Osteocyte (in vitro differentiated cells): ENCODE data around the gene NAGPA. TPM values are rescaled to one million over a fixed set of nuclear protein-coding genes. Genes with fewer than 3 reads are reported as not detected.
"Not testable (repeated sequence)": the region's sequence is repeated elsewhere in the genome, so short reads cannot be mapped to it uniquely, and the experiment has no call there.

Experiments used
- DNase-seq: peaks from one replicate; pipeline ENCODE4 v3.0.0; 2021; ENCODE audit warnings: mixed read lengths; ENCODE audit not compliant: unreplicated experiment; ENCODE audit errors: extremely low spot score
- H3K27ac Mint-ChIP-seq: one replicate; pipeline ENCODE4 v1.8.0; 2021; ENCODE audit warnings: mild to moderate bottlenecking, mixed read lengths; ENCODE audit not compliant: unreplicated experiment
- H3K27me3 Mint-ChIP-seq: one replicate; pipeline ENCODE4 v1.8.0; 2021; ENCODE audit warnings: mixed read lengths; ENCODE audit not compliant: unreplicated experiment
- H3K36me3 Mint-ChIP-seq: one replicate; pipeline ENCODE4 v1.8.0; 2021; ENCODE audit warnings: mixed read lengths; ENCODE audit not compliant: unreplicated experiment
- H3K4me1 Mint-ChIP-seq: one replicate; pipeline ENCODE4 v1.8.0; 2021; ENCODE audit warnings: mixed read lengths; ENCODE audit not compliant: unreplicated experiment
- H3K4me3 Mint-ChIP-seq: one replicate; pipeline ENCODE4 v1.8.0; 2021; ENCODE audit warnings: mild to moderate bottlenecking, moderate library complexity, mixed read lengths; ENCODE audit not compliant: unreplicated experiment
- H3K9me3 Mint-ChIP-seq: one replicate; pipeline ENCODE4 v1.8.0; 2021; ENCODE audit warnings: mixed read lengths; ENCODE audit not compliant: unreplicated experiment
- CTCF ChIP-seq: fragments of 200-600 bp; sonication (generic); IDR thresholded peaks from 2 replicates; pipeline ENCODE4 v1.5.0; 2021; ENCODE audit warnings: antibody characterized with exemption, mild to moderate bottlenecking, moderate library complexity
- long read RNA-seq: library from polyadenylated mRNA; unstranded; transcript quantifications from one replicate; pipeline ENCODE4 v2.0.0, GENCODE V29; 2021
- total RNA-seq: library from RNA; stranded (reverse); gene quantifications from 2 replicates; pipeline ENCODE4 v1.2.1, GENCODE V29; 2021

The NAGPA gene
- total RNA-seq: 16.8 and 19.9 TPM in 2 replicates
- long read RNA-seq, partial matches to known transcripts: 0 of 5 reads
- long read RNA-seq, other reads (novel, unspliced or antisense): 1 of 5 reads

- Mint-ChIP-seq H3K27ac (peak within 1 kb of the TSS; percentile 71), H3K4me1 (peaks cover 17% of the 10 kb centered on the region), H3K4me3 (peak within 1 kb of the TSS; percentile 83), H3K36me3 (peaks cover 3% of the 10 kb centered on the region), H3K27me3 (peaks cover 2% of the 10 kb centered on the region), H3K9me3 (no peaks in the 10 kb centered on the region)
- TF ChIP-seq CTCF: no peak
- DNase-seq: peak; percentile 93
Observed at GRCh38 chr16:5033256-5034166, at the start of gene NAGPA. NAGPA (minus strand) TSS chr16:5033935; CDS start chr16:5033914, 21 bp downstream.

GRCh38 chr16:5080996-5081395 is 47.3 kb upstream of the NAGPA start:
- not testable (repeated sequence) for H3K4me3 Mint-ChIP-seq, H3K9me3 Mint-ChIP-seq, DNase-seq, H3K27me3 Mint-ChIP-seq, H3K27ac Mint-ChIP-seq, H3K4me1 Mint-ChIP-seq
- H3K36me3 Mint-ChIP-seq: peaks cover 24% of the 10 kb centered on the region

DNA sequence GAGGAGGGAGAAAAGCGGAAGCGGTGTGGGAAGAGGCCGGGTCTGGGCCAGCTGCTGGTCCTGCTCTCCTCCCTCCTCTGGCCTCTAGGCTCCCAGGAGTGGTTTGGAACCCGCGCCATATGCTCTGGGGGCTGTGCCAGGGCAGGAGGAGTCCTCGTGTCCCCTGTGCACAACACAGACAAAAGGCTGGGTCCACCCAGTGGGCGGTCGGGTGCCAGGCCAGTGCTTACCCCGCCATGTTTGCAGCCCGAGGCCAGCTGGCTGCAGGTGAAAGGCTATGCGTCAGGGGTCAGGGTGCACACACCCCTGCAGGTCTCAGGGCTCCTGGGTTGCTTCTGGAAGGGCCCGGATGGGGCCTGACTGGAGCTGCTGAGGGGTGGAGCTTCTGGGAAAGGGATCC is 46.7 kb upstream of the NAGPA start:
- H3K4me3 Mint-ChIP-seq, H3K27ac Mint-ChIP-seq, H3K4me1 Mint-ChIP-seq, H3K27me3 Mint-ChIP-seq, DNase-seq, H3K9me3 Mint-ChIP-seq: not testable (repeated sequence)
- peaks cover 27% of the 10 kb centered on the region for H3K36me3 Mint-ChIP-seq

- no peak for DNase-seq
- H3K36me3 Mint-ChIP-seq: peaks cover 23% of the 10 kb centered on the region
- no peaks in the 10 kb centered on the region for H3K27me3 Mint-ChIP-seq
- H3K27ac Mint-ChIP-seq: no peak overlapping the region
- no peaks in the 10 kb centered on the region for H3K4me1 Mint-ChIP-seq
- no peaks in the 10 kb centered on the region for H3K9me3 Mint-ChIP-seq
- no peak for TF ChIP-seq CTCF
- H3K4me3 Mint-ChIP-seq: no peak overlapping the region
Observed at GRCh38 chr16:5078626-5079025, 44.9 kb upstream of the NAGPA start.

DNA sequence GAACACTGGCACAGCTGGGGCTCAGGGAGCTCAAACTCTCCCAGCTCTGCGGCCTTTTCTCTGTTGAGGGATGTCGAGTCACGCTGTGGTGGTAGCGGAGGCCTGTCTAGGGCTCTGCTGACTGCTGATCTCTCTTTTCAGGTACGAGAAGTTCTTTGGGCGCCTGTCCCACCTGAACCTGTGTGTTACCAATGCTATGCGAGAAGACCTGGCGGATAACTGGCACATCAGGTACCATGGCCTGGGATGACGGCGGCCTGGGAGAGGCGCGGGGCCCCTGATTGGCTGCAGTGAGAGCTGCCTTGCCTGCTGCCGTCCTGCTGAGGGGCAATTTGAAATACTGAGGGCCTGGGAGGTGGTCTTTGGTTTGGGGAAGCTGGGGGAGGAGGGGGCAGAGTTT is 43.6 kb upstream of the NAGPA start:
- no peak for DNase-seq
- Mint-ChIP-seq H3K4me1 (peaks cover 9% of the 10 kb centered on the region), H3K4me3 (no peak overlapping the region), H3K36me3 (peaks cover 23% of the 10 kb centered on the region), H3K9me3 (no peaks in the 10 kb centered on the region), H3K27me3 (no peaks in the 10 kb centered on the region), H3K27ac (no peak overlapping the region)
- no peak for TF ChIP-seq CTCF

GRCh38 chr16:5075637-5076036 is 41.9 kb upstream of the NAGPA start:
- no peaks in the 10 kb centered on the region for H3K9me3 Mint-ChIP-seq
- H3K4me1 Mint-ChIP-seq: peaks cover 16% of the 10 kb centered on the region
- no peak for DNase-seq
- peaks cover 21% of the 10 kb centered on the region for H3K36me3 Mint-ChIP-seq
- no peak overlapping the region for H3K4me3 Mint-ChIP-seq
- no peaks in the 10 kb centered on the region for H3K27me3 Mint-ChIP-seq
- no peak overlapping the region for H3K27ac Mint-ChIP-seq
- TF ChIP-seq CTCF: no peak

DNA sequence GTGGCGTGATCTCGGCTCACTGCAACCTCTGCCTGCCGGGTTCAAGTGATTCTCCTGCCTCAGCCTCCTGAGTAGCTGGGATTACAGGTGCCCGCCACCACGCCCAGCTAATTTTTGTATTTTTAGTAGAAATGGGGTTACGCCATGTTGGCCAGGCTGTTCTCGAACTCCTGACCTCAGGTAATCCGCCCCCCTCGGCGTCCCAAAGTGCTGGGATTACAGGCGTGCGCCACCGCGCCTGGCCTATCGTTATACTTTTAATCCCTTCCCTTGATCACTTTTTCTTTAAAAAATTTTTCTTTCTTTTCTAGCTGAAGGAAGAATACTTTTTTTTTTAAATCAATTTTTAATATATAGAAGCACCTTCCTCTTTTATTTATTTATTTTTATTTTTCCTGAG is 40.0 kb upstream of the NAGPA start:
- peaks cover 16% of the 10 kb centered on the region for H3K4me1 Mint-ChIP-seq
- not testable (repeated sequence) for H3K27ac Mint-ChIP-seq, H3K4me3 Mint-ChIP-seq, DNase-seq, H3K27me3 Mint-ChIP-seq, H3K9me3 Mint-ChIP-seq
- peaks cover 18% of the 10 kb centered on the region for H3K36me3 Mint-ChIP-seq
